ENCODE measurements around the gene BCAS1.

DNA sequence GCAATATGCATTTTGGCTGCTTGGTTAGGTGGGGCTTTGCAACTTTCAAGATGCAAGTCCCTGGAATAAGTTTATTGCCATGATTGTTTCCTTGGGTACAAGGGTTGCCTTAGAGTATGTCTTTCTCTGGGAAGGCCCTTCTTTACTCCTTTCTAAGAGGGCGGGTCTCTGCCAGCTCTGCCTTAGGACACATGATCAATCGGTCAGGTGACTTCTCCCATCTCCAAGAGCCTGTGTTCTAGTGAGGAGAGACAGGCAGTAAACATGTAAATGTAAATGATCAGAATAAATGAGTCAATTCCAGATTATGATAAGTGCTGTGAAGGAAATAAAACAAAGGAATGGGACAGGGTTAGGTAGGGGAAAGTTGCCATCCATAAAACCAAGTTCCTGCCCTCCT lies 43.2 kb upstream of the BCAS1 start:
- TF ChIP-seq, protein P1, sequence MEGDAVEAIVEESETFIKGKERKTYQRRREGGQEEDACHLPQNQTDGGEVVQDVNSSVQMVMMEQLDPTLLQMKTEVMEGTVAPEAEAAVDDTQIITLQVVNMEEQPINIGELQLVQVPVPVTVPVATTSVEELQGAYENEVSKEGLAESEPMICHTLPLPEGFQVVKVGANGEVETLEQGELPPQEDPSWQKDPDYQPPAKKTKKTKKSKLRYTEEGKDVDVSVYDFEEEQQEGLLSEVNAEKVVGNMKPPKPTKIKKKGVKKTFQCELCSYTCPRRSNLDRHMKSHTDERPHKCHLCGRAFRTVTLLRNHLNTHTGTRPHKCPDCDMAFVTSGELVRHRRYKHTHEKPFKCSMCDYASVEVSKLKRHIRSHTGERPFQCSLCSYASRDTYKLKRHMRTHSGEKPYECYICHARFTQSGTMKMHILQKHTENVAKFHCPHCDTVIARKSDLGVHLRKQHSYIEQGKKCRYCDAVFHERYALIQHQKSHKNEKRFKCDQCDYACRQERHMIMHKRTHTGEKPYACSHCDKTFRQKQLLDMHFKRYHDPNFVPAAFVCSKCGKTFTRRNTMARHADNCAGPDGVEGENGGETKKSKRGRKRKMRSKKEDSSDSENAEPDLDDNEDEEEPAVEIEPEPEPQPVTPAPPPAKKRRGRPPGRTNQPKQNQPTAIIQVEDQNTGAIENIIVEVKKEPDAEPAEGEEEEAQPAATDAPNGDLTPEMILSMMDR (IDR thresholded peaks at IDR 0.05) = no peak
- no peak for TF ChIP-seq POLR2A (IDR thresholded peaks at IDR 0.05)
